DMS153 treated with DMSO at 0.1 percent for 48 hours (cell line): ENCODE data around the gene PCARE.

ENCODE experiments used
- DNase-seq: peaks from one replicate; lab custom pipeline; 2025; ENCODE audit not compliant: unreplicated experiment; lab: John Stamatoyannopoulos, UW

The PCARE gene

DNA sequence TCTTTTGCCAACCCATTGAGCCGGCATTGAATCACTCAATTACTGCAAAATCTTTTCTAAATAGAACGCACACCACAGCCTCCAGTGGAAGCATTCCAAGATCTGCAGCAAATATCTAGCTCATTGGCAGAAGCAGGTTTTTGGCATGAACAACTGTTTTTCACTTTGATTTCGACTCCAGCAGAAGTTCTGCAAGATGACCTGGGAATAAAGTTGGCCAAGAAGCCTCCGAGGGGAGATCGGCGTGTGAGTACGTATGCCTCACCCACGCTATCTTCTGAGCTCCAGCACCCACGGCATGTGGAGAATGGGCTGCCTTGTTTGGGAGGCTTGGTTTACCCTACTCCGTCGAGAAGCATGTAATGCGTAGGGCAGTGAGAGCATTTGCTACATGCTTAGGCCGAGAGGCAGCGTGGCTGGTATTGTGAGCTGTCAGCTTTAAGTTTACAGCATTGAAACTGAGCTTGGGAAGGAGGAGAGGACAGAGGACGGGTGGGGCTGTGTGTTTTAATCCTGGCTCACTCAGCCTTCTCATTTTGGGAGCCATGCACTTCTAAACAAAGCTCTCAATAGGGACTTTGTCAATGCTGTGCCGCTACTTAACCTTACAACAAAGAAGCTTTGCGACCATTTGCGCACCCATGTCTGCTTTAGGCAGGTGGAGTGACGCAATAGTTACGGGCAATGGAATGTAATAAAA, 10.5 kb downstream of the PCARE start:
- no peak for DNase-seq

GRCh38 chr2:29063056-29063455, 11.3 kb downstream of the PCARE start:
- no peak for DNase-seq

DNA sequence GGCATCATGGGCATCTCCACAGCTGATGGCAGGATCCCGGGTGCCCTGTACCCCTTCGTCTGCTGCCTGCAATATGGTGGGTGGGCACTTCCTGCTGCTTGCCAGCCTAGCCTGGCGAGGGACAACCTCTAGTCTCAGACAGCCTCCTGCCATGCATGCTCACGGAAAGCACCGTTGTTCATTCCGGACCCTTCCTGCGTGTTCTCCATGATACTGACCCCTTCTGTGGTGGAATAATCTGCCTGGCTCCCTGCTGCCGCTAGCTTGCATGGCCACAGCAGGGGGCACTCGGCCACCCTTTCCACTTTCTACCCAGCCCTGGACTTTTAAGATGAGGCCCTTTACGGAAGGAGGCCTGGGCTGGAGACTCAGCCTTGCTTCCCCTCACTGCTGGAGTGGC, 12.0 kb downstream of the PCARE start:
- no peak for DNase-seq

- no peak for DNase-seq
Observed at GRCh38 chr2:29061616-29062015, 12.7 kb downstream of the PCARE start.

DNA sequence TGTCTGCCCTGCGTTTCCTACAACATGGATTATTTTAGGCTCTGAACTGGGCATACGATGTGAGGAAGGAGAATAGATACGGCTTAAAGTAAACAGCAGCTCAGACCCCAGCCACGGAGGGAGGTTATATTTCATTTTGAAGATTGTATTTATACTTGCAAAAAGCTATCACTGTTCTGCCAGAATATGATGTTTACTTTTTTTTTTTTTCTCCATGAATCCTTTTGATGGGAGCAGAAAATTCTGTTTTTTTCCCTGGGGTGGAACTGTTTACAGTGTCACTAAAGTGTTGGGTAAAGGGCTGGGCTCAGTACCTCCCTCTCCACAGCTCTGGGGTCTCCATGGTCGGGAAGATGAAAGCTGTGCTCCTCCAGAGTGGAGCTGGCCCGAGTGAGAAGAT, 13.1 kb downstream of the PCARE start:
- DNase-seq, result no peak

DNA sequence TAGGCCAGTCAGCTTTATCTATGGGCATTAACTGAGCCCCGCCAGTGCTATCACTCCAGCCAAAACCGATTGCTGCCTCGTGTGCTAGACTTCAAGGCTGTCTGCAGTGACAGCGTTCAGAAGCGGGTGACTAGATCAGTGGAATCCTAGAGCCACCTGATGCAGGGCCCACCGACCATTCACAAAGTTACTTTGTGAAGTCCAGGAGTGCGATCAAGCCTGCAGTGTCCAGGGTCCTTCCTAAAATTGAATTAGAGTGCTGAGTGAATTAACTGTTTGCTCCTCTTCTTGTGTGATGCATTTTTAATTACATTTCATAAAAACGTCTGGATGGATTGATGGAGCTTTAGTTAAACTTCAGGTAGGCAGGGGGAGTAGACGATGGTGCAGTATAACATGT, 13.9 kb downstream of the PCARE start:
- no peak for DNase-seq

GRCh38 chr2:29059624-29060023, 14.7 kb downstream of the PCARE start:
- DNase-seq, result no peak

- no peak for DNase-seq
Observed at GRCh38 chr2:29057006-29057405, 17.3 kb downstream of the PCARE start.

- DNase-seq, result no peak
Observed at GRCh38 chr2:29056452-29056851, 17.9 kb downstream of the PCARE start.

- DNase-seq, result no peak
Observed at GRCh38 chr2:29055601-29056000, 18.7 kb downstream of the PCARE start.

DNA sequence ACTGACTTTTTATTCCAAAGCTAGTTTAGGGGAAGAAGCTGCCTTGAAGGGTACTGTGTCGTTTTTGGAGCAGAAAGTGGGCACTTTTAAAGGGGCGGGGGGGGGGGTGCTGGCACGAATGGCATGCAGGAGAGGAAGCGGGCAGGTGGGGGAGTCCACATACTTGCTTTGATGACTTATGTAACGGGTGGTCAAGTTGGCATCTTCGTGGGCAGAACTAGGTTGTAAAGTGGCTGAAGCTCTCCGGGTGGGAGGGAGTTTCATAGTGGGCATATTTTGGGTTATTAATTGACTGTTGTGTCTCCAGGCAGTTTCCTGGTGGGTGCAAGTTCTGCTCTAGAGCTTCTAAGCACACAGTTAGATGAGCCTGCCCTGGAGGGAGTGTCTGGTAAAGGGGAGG, 19.9 kb downstream of the PCARE start:
- DNase-seq, result no peak

DNA sequence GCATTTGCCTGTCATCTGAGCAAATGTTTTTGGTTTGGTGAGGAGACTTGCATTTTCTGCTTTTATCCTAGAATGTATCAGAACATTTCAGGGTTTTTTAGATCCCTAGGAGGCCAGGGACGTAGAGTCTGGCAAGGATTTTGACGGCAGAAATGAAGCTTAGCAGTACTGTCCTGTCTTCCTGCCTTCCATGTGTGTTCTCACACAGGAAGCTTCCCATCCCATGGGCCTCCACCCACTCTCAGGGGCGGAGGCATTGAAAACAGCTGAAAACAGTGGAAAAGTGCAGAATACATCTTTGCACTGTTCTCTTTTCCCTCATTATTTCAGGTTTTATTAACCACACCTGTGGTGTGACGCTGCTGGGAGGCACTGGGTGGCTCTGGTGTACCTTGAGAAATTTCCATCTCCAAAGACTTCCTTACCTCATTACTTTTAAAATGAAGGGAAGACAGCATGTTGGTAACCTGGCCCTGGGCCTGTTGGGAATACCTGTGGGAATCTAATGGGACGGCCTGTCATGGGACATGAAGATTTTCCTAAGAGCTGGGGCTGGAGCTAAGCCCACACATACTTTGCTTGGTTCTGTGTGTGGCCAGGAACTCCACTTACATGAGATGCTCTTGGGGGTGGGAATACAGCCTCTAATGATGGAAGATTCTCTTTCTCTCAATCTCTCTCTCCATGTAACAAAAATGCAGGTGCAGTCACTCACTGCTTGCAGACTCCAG, 20.5 kb downstream of the PCARE start:
- DNase-seq, result no peak

DNA sequence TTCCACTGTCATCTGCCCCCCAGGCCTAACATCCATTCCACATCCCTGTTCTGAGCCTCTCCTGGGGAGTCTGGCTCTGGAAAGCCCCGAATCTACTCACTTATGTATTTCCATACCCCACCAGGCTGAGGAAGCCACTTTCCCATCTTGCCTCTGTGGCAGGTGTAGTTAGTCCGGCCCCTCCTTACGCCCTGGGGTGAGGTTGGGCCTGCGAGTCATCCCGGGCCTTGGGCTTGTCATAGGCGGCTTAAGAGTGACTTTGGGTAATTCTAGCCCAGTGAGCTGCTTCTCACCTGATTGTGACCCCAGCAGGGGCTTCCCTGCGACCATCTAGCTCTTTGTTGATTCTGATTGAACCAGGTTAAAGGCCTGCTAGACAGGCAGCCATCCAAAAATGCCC, 21.1 kb downstream of the PCARE start:
- DNase-seq, result no peak

DNA sequence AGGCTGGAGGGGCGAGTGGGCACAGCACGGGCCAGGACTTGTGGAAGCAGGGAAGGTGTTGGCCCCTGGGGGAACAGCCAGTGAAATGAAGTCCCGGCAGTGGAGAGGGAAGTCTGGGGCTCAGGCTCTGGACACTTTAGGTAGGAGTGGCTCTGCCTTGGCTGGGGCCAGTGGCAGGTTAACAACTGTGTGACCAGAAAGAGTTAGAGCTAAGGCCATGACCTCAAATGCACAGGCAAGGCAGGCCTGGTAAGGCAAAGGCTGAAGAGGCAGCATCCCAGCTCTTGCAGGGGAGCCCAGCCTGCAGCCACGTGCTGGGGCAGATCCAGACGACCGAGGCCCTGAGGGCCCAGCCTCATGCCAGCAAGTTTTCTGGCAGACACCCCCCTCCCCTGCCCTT, 21.5 kb downstream of the PCARE start:
- no peak for DNase-seq

DNA sequence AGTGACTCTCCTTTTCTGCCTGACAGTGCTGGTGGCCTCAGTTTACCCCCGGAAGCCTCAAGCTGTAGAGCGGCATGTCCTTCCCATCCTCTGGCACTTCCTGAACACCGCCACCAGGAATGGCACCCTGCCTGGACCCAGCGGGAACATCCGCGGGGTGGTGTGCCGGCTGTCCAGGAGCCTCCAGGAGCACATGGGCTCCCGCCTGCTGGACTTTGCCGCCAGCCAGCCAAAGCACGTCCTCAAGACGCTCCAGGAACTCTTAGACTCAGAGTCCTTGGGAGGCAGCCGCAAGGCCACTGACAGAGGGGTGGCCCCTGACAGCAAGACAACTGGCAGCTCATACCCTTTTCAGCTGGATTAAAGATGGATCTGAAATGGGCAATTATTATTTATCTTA, 22.6 kb downstream of the PCARE start:
- DNase-seq, result no peak

GRCh38 chr2:29050591-29050990, 23.7 kb downstream of the PCARE start:
- no peak for DNase-seq

DNA sequence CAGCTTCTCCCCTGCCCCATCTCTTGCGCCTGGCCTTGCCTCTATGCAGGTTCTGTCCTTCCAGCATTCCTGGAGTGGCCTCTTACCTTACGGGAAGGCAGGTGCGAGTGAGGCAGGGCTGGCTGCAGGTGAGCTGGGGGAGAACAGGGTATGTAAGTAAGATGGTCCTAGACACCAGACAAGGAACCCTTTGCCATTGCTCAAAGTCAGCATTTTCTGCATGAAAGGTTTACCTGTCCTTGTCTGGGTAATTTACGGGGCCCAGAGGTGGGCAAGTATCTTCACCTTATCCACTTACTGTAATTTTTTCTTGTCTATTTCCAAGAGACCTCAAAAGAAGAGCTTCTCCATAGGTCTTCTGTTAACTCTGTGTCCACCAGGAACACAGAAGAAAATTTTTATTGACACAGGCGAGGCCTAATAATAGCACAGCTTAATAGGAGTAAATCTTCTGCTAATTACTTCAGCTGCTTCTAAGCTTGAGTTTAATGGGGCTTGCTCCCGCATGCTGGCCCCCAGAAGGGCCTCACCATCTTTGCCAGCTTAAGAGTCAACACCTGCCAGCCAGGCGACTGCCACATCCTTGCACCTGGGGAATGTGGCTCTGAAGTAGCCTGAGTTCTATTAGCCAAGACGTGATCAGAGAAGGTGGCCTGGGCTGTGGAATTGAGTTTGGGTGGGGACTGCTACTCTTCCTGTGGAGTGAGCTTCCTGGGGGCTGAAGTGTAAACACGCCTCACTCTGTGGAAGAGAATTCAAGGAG, 27.1 kb downstream of the PCARE start:
- no peak for DNase-seq

DNA sequence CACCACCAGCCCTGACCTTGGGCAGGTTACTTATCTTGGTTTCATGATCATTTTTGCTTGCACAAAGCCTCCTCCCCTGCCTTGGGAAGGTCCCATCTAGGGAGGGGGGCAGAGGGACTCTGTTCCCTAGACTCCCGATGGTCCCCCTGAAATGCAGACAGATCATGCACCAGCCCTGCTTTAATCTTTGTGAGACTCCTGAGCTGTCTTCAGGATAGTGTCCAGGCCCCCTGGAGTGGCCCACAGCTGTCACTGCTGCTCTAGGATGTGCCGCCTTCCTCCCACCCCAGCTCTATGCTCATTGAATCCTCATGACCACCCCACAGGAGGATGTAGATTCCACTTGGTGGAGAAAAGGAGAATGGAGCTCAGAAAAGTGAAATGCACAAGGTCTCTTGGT, 28.0 kb downstream of the PCARE start:
- DNase-seq, result no peak

- DNase-seq, result no peak
Observed at GRCh38 chr2:29044459-29044858, 29.9 kb downstream of the PCARE start.

- DNase-seq, result no peak
Observed at GRCh38 chr2:29042561-29043075, 31.7 kb downstream of the PCARE start.

GRCh38 chr2:29041161-29041660, 33.1 kb downstream of the PCARE start:
- no peak for DNase-seq

DNA sequence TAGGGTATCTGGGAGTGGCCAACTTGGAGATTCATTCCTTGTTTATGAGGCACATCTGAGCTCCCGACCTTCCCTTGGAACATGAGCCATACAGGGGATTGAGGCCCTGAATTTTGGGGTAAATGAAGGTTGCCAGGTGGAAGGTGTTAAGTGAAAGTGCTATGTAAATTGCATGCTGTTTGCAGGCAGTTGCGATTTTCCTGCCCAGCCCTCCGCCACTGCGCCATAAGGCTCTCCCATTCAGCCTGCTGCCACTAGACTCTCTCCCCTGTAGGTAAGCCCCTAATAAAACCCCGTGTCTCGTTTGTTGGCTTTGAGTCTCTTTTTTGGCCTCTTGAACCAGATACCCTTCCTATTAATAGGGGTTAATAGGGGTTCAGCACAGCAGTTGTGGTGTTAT, 33.8 kb downstream of the PCARE start:
- DNase-seq, result no peak
